GM13976 (cell line): ENCODE results near the gene CDH23.

ENCODE experiments used
- DNase-seq: peaks from one replicate; pipeline ENCODE4 v3.0.0; 2012; ENCODE audit warnings: low spot score
- CTCF ChIP-seq: IDR thresholded peaks from 2 replicates; pipeline ENCODE4 v1.5.1; 2012; ENCODE audit warnings: borderline replicate concordance, mild to moderate bottlenecking; ENCODE audit not compliant: insufficient read depth; ENCODE audit errors: extremely low read depth, missing control alignments, control extremely low read depth
- in situ Hi-C: fragments of 300-500 bp; cut with MboI; formaldehyde crosslinking; loops from one replicate; pipeline ENCODE4 v1.12.0; 2022; ENCODE audit warnings: low sequenced_read_pairs, mixed read lengths, inconsistent platforms; ENCODE audit not compliant: unreplicated experiment

The CDH23 gene

DNA sequence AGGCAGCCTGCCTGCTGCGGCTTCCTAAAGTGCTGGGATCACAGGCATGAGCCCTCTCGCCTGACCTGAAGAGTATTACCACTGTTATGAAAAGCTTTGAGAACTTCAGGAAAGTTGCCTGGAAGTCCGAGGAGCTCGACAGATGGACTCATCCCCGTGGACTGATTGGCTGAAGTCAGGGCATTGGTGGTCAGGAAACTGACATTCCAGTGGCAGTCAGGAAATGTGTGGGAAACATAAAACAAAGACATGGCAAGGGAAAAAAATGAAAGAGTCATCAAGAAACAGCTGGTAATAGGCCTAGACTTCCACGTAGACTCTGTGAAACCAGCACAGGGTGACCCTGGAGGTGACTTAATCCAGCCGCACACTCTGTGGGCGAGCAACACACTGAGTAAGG lies 123.3 kb downstream of the CDH23 start:
- no peak for DNase-seq
- TF ChIP-seq CTCF: no peak
- in situ Hi-C loops: no loop called here

GRCh38 chr10:71521504-71522441 lies 125.1 kb downstream of the CDH23 start:
- in situ Hi-C loops: no loop called here
- DNase-seq: no peak
- TF ChIP-seq CTCF: no peak

DNA sequence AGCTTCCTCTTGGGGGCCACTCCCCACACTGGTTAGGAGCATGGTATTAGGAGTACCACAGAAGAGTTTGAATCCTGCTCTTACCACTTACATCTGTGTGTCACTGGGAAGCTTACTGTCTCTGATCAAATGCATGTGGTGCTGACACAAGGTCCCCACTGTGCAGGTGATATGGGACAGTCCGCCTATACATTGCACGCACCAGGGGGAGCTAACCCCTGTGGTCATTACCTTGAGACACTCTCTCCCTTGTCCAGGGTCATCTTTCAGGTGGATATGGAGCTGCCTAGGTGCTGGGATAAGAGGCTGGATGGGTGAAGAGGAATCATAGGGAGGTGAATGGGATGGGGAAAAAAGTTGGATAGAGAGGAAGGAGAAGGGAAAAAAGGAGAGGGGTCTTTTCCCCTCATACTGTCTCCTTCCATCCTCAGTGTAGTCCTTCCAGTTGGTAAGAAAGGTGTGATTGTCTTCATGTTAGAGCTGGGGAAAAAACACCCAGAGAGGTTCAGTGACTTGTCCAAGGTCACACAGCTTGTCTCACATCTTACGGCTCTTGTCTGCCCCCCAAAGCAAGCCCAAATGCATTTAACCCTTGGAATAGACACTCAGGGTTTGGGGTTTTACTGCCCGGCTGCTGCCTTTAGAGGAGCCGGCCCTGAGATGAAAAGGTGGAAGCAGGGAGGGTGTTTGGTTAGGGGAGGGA lies 125.9 kb downstream of the CDH23 start:
- TF ChIP-seq CTCF: no peak

DNA sequence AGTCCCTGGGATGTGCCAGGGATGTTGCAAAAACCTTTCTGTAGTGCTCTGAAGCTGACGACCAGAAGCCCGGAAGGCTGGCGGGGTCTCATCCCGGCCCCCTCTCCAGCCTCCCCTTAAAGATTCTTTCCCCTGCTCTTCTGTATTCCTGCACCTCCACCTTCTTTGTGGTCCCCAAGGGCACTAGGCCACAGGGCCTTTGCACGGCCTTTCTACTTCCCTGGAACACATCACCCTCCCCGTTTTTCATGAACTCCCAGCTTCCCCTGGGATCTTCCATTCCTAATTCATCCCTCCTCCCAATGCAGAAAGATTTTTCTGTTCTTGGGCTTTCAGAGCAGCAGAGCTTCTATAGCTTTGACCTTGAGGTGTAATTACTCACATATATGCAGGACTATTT lies 127.0 kb downstream of the CDH23 start:
- no peak for TF ChIP-seq CTCF
- in situ Hi-C loops: no loop called here
- no peak for DNase-seq

More for the DNA sequence above, 125.9 kb downstream of the CDH23 start:
- DNase-seq: no peak
- in situ Hi-C loops: no loop called here

GRCh38 chr10:71525092-71525491 lies 128.4 kb downstream of the CDH23 start:
- in situ Hi-C loops: no loop called here
- TF ChIP-seq CTCF: no peak
- DNase-seq: no peak

GRCh38 chr10:71525721-71526120 lies 129.0 kb downstream of the CDH23 start:
- in situ Hi-C loops: no loop called here
- no peak for TF ChIP-seq CTCF
- no peak for DNase-seq
